Endothelial cell of umbilical vein (primary cell): Measurements from ENCODE around the gene DIP2C. TPM values are rescaled to one million over a fixed set of nuclear protein-coding genes. Genes with fewer than 3 reads are reported as not detected.

ENCODE experiments used
- BruUV-seq: library from RNA; stranded (reverse); fragments of 400-500 nt; replicated peaks from 2 replicates; lab custom pipeline; 2021; lab: Mats Ljungman, UMichigan
- CTCF ChIA-PET: fragments of 300-600, 350-600 bp; sonication (Branson Sonifier 250); formaldehyde crosslinking; loops from one replicate; lab custom pipeline; 2021; ENCODE audit warnings: antibody characterized with exemption, inconsistent platforms; lab: Charles Lee
- POLR2A ChIA-PET: fragments of 300-600, 350-600 bp; sonication (Branson Sonifier 250); formaldehyde crosslinking; loops from one replicate; lab custom pipeline; 2021; ENCODE audit warnings: antibody characterized with exemption, inconsistent platforms; lab: Charles Lee
- DNase-seq: peaks from one replicate; pipeline ENCODE4 v3.0.0-alpha.2; 2011; ENCODE audit warnings: low read depth, low spot score
- FAIRE-seq: peaks from 2 replicates; lab custom pipeline; 2011; peaks lifted over from hg19 to GRCh38; lab: Jason Lieb, UNC
- H2AFZ ChIP-seq: 2 replicates; pipeline ENCODE4 v1.6.0; 2012; ENCODE audit warnings: low read depth, low read length, control low read depth, inconsistent platforms
- H3K27ac ChIP-seq: 2 replicates; pipeline ENCODE4 v1.5.1; 2011; ENCODE audit warnings: low read depth, mild to moderate bottlenecking, control low read depth, low read length, moderate library complexity; ENCODE audit not compliant: insufficient read depth
- H3K27me3 ChIP-seq, 2 experiments: 2 replicates each; pipeline versions ENCODE4 v1.6.0 to v1.6.1; 2011; ENCODE audit warnings: low read length in 2 of 2, mixed read lengths in 1 of 2; ENCODE audit not compliant: control insufficient read depth in 2 of 2, insufficient read depth in 2 of 2
- H3K36me3 ChIP-seq, 2 experiments: 2 replicates in 1 of 2; 3 replicates in 1 of 2; pipeline ENCODE4 v1.5.1; 2011; ENCODE audit warnings: low read length in 2 of 2, mild to moderate bottlenecking in 1 of 2, moderate library complexity in 1 of 2; ENCODE audit not compliant: control insufficient read depth in 2 of 2, insufficient read depth in 2 of 2; ENCODE audit errors: extremely low read depth in 1 of 2
- H3K4me1 ChIP-seq: 3 replicates; pipeline ENCODE4 v1.5.1; 2011; ENCODE audit warnings: mild to moderate bottlenecking, low read length; ENCODE audit not compliant: control insufficient read depth, insufficient read depth; ENCODE audit errors: extremely low read depth
- H3K4me2 ChIP-seq: 2 replicates; pipeline ENCODE4 v1.6.1; 2011; ENCODE audit warnings: low read length, control low read depth, mixed read lengths; ENCODE audit not compliant: insufficient read depth
- H3K4me3 ChIP-seq, 3 experiments: fragments of 200-600 bp in 1 of 3; sonication (generic), shearing (Covaris generic) in 1 of 3; replicated peaks in 1 of 3; 2 replicates each; pipeline ENCODE4 v1.5.1; 2011 to 2016; ENCODE audit warnings: control low read depth in 3 of 3, low read length in 3 of 3, mild to moderate bottlenecking in 2 of 3, inconsistent platforms in 1 of 3, low read depth in 1 of 3, moderate library complexity in 1 of 3; ENCODE audit not compliant: insufficient read depth in 1 of 3
- H3K79me2 ChIP-seq: 2 replicates; pipeline ENCODE4 v1.6.0; 2012; ENCODE audit warnings: low read length, inconsistent platforms; ENCODE audit not compliant: control insufficient read depth, insufficient read depth
- H3K9ac ChIP-seq: replicated peaks from 2 replicates; pipeline ENCODE3; 2011; ENCODE audit warnings: low read length, control low read depth; ENCODE audit not compliant: insufficient read depth; ENCODE audit errors: extremely low read depth
- H3K9me1 ChIP-seq: replicated peaks from 3 replicates; pipeline ENCODE4 v1.6.0; 2011; ENCODE audit warnings: mild to moderate bottlenecking, low read length; ENCODE audit not compliant: control insufficient read depth, insufficient read depth; ENCODE audit errors: extremely low read depth
- H3K9me3 ChIP-seq: replicated peaks from 2 replicates; pipeline ENCODE4 v1.5.1; 2012; ENCODE audit warnings: low read length, inconsistent platforms; ENCODE audit not compliant: control insufficient read depth, insufficient read depth
- H4K20me1 ChIP-seq: replicated peaks from 2 replicates; pipeline ENCODE3; 2011; ENCODE audit warnings: mild to moderate bottlenecking, low read length; ENCODE audit not compliant: control insufficient read depth, insufficient read depth; ENCODE audit errors: extremely low read depth
- CTCF ChIP-seq, 2 donors: IDR thresholded peaks; 1 replicate in 1 of 2; 2 replicates in 1 of 2; pipeline ENCODE4 v1.5.1; 2011; ENCODE audit warnings: low read length in 2 of 2, mild to moderate bottlenecking in 2 of 2, moderate library complexity in 2 of 2, control low read depth in 1 of 2, inconsistent platforms in 1 of 2, low read depth in 1 of 2; ENCODE audit not compliant: insufficient read depth in 1 of 2; ENCODE audit errors: extremely low read depth in 1 of 2
- EZH2 ChIP-seq: IDR thresholded peaks from 2 replicates; pipeline ENCODE4 v1.6.1; 2012; ENCODE audit warnings: borderline replicate concordance, low read depth, mild to moderate bottlenecking, moderate library complexity, low read length, inconsistent platforms; ENCODE audit not compliant: severe bottlenecking
- FOS ChIP-seq: IDR thresholded peaks from 2 replicates; pipeline ENCODE4 v1.6.1; 2011; ENCODE audit warnings: mild to moderate bottlenecking, low read length, moderate library complexity, borderline replicate concordance; ENCODE audit not compliant: insufficient read depth
- GATA2 ChIP-seq: IDR thresholded peaks from 2 replicates; pipeline ENCODE4 v1.7.0; 2011; ENCODE audit warnings: low read depth, mild to moderate bottlenecking, moderate library complexity, mixed read lengths, low read length; ENCODE audit not compliant: insufficient read length, insufficient read depth
- JUN ChIP-seq: IDR thresholded peaks from 2 replicates; pipeline ENCODE4 v1.6.1; 2011; ENCODE audit warnings: borderline replicate concordance, low read depth; ENCODE audit not compliant: insufficient read length, insufficient read depth
- MAX ChIP-seq: IDR thresholded peaks from 2 replicates; pipeline ENCODE4 v1.6.1; 2011; ENCODE audit not compliant: insufficient read depth, insufficient read length
- MYC ChIP-seq: IDR thresholded peaks from one replicate; pipeline ENCODE4 v1.6.1; 2011; ENCODE audit warnings: mild to moderate bottlenecking, low read depth, low read length
- POLR2A ChIP-seq: IDR thresholded peaks from 2 replicates; pipeline ENCODE4 v1.6.1; 2012; ENCODE audit warnings: low read depth, mild to moderate bottlenecking, control low read depth, low read length
- POLR2AphosphoS5 ChIP-seq: IDR thresholded peaks from 2 replicates; pipeline ENCODE4 v1.6.1; 2012; ENCODE audit warnings: low read depth, mild to moderate bottlenecking, control low read depth, low read length, moderate library complexity; ENCODE audit not compliant: insufficient read depth
- dilution Hi-C: fragments of 300-500 bp; cut with MboI; formaldehyde crosslinking; loops from one replicate; pipeline ENCODE4 v1.15.0; 2019; ENCODE audit warnings: low sequenced_read_pairs; ENCODE audit not compliant: extremely low pct_ligation_motif_present
- intact Hi-C: fragments of 100-400 bp; cut with micrococcal nuclease; formaldehyde crosslinking; loops from one replicate; pipeline ENCODE4 v1.10.0; 2022
- polyA plus RNA-seq, 4 experiments: library from polyadenylated mRNA; depleted of rRNA in 3 of 4; stranded (reverse) in 3 of 4; unstranded in 1 of 4; fragments of >200 nt; gene quantifications; 2 replicates each; pipeline versions ENCODE4 v1.2.1 to v1.2.3, GENCODE V29; 2011 to 2012; ENCODE audit warnings: missing spikeins in 1 of 4
- total RNA-seq: library from RNA; stranded (reverse); gene quantifications from 2 replicates; pipeline ENCODE4 v1.2.3, GENCODE V29; 2021

DIP2C gene
- total and polyA plus RNA-seq, 2 donors (not counting 3 experiments of a cell fraction or from before 2014, with no cell fraction given), result 3.6 to 10.7 TPM

- no peak for FAIRE-seq
Observed at GRCh38 chr10:566241-566885, 123.1 kb downstream of the DIP2C start.

More at GRCh38 chr10:566241-566885, 123.1 kb downstream of the DIP2C start:
- Histone ChIP-seq H3K4me3 (no peak overlapping the region), H3K36me3 (no peaks in the 10 kb centered on the region), H3K9ac (no peak overlapping the region), H4K20me1 (no peaks in the 10 kb centered on the region), H3K27ac (no peak overlapping the region), H3K79me2 (no peaks in the 10 kb centered on the region), H3K4me1 (no peaks in the 10 kb centered on the region), H3K9me1 (no peaks in the 10 kb centered on the region), H2AFZ (no peak overlapping the region), H3K4me2 (no peak overlapping the region), H3K9me3 (no peaks in the 10 kb centered on the region), H3K27me3 (no peaks in the 10 kb centered on the region)
- DNase-seq, result no peak
- dilution Hi-C loops, result no loop called here
- ChIA-PET CTCF (no interaction called here), POLR2A (no interaction called here)
- TF ChIP-seq FOS, result no peak
- no peak for TF ChIP-seq GATA2
- no peak for TF ChIP-seq JUN
- TF ChIP-seq CTCF (IDR thresholded peaks at IDR 0.05; ENCODE audit: extremely low read depth in 1 of 2, insufficient read depth in 1 of 2, low read depth in 1 of 2, low read length in 2 of 2), result no peak
- no peak for TF ChIP-seq MYC
- no peak for TF ChIP-seq POLR2A
- no peak for TF ChIP-seq POLR2AphosphoS5
- no peak for TF ChIP-seq EZH2
- no peak for TF ChIP-seq MAX
- intact Hi-C loops, result no loop called here
- no TSS peak for BruUV-seq
